ENCODE data around the gene SYNM. TPM values are rescaled to one million over a fixed set of nuclear protein-coding genes. Genes with fewer than 3 reads are reported as not detected.
A peak's percentile ranks its signal among the peaks of the same experiment; 100 is the strongest.
"Not testable (repeated sequence)": the region's sequence is repeated elsewhere in the genome, so short reads cannot be mapped to it uniquely, and the experiment has no call there.

SYNM gene
- 1 to 10 TPM; 2.8 to 3.3 TPM for total RNA-seq

- peaks cover 44% of the 10 kb centered on the region for H3K27me3 Mint-ChIP-seq (ENCODE audit: low read depth)
- peaks cover 18% of the 10 kb centered on the region for H3K4me1 Mint-ChIP-seq (ENCODE audit: low read depth)
- H3K36me3 Mint-ChIP-seq (ENCODE audit: insufficient read depth in 2 of 2) = peaks cover 0 to 1% of the 10 kb centered on the region in 2 donors
Observed at GRCh38 chr15:99104788-99105513, at the start of gene SYNM. Gene SYNM, plus strand, starts transcription at chr15:99105080. Its CDS starts 120 bp downstream, at chr15:99105200.

DNA sequence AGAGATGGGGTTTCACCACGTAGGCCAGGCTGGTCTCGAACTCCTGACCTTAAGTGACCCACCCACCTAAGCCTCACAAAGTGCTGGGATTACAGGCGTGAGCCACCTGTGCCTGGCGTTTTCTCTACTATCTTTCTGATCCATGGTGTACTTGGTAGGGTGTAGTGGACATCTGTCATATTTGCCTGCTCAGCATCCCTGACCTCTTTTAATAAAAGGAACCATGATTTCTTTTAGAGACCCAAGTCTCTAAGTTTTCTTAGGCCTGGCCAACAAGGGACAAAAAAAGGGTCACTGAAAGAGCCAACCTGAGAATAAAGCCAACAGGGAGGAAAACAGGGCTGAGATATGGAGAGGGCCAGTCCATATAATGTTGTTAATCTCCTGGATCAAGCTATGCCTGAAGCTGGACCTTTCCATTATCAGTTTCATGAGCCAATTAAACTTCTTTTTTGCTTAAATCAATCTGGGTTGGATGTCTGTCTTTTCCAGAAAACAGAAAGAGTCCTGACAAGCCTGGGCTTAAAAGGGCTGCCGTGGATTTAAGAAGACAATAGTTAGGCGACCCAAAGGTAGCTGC, 49.2 kb upstream of the SYNM start:
- no peak for ATAC-seq (replicated peaks in 1 of 2)
- DNase-seq = no peak
- Mint-ChIP-seq H3K4me3 (no peak overlapping the region), H3K9me3 (no peaks in the 10 kb centered on the region), H3K36me3 (ENCODE audit: insufficient read depth in 2 of 2) (no peaks in the 10 kb centered on the region), H3K27me3 (ENCODE audit: low read depth) (peaks cover 29% of the 10 kb centered on the region), H3K27ac (no peak overlapping the region), H3K4me1 (ENCODE audit: low read depth) (peaks cover 14% of the 10 kb centered on the region)

More at GRCh38 chr15:99104788-99105513, at the start of gene SYNM:
- Mint-ChIP-seq H3K9me3 (no peaks in the 10 kb centered on the region), H3K27ac (no peak within 1 kb of the TSS), H3K4me3 (peak within 1 kb of the TSS; percentile 83 to 88)
- ATAC-seq (replicated peaks in 1 of 2) = peak; percentile 73 to 75
- DNase-seq = peak; percentile 60 to 74

- H3K4me3 Mint-ChIP-seq = no peak overlapping the region
Observed at GRCh38 chr15:99057020-99057419, 47.9 kb upstream of the SYNM start.

DNA sequence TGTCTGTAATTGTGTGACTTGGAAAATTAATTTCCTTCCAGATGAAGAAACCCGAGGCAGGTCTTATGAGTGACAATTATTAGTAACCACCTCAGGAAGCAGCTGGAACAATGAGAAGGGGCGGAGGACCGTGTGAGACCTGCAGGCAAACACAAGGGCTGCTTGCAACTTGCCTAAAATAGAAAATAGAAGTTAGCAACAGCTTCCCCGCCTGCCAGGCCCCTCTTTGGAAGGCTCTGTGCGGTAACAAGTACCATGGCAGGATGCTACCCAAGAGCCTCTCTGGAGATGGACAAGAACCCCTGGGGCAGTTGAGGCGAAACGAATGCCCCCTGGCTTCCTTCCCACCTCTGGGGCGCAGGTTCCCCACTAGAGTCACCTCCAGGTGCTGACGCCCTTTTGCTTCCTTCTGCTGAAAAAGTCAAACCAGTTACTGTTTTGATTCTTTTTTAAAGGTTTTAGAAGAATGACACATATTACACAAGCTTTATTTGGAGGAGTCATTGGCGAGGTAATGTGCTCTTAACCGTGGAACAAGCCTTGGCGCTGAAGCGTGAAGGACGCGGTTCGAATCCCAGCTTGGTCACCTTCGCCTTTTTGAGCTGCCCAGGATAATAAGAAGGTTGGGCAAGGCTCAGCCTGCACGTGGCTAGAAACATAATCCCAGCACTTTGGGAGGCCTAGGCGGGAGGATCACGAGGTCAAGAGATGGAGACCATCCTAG, 47.0 kb upstream of the SYNM start:
- peaks cover 6% of the 10 kb centered on the region for H3K4me1 Mint-ChIP-seq (ENCODE audit: low read depth)
- ATAC-seq (replicated peaks in 1 of 2) = no peak
- no peak for DNase-seq
- peaks cover 42% of the 10 kb centered on the region for H3K27me3 Mint-ChIP-seq (ENCODE audit: low read depth)
- no peaks in the 10 kb centered on the region for H3K36me3 Mint-ChIP-seq (ENCODE audit: insufficient read depth in 2 of 2)
- H3K4me3 Mint-ChIP-seq = peak overlapping the region; percentile 55 to 77
- H3K9me3 Mint-ChIP-seq = no peaks in the 10 kb centered on the region
- no peak overlapping the region for H3K27ac Mint-ChIP-seq

More at GRCh38 chr15:99057020-99057419, 47.9 kb upstream of the SYNM start:
- H3K9me3 Mint-ChIP-seq = no peaks in the 10 kb centered on the region
- H3K27ac Mint-ChIP-seq = no peak overlapping the region
- peaks cover 41% of the 10 kb centered on the region for H3K27me3 Mint-ChIP-seq (ENCODE audit: low read depth)
- ATAC-seq (replicated peaks in 1 of 2) = no peak
- DNase-seq = no peak
- no peaks in the 10 kb centered on the region for H3K36me3 Mint-ChIP-seq (ENCODE audit: insufficient read depth in 2 of 2)
- peaks cover 11% of the 10 kb centered on the region for H3K4me1 Mint-ChIP-seq (ENCODE audit: low read depth)

- DNase-seq (no peak), ATAC-seq (replicated peaks in 1 of 2) (no peak)
- Mint-ChIP-seq H3K27ac (no peak overlapping the region), H3K9me3 (no peaks in the 10 kb centered on the region), H3K27me3 (ENCODE audit: low read depth) (peaks cover 38% of the 10 kb centered on the region), H3K4me1 (ENCODE audit: low read depth) (peaks cover 6% of the 10 kb centered on the region), H3K4me3 (peak overlapping the region; percentile 72 to 77), H3K36me3 (ENCODE audit: insufficient read depth in 2 of 2) (no peaks in the 10 kb centered on the region)
Observed at GRCh38 chr15:99058421-99058870, 46.4 kb upstream of the SYNM start.

DNA sequence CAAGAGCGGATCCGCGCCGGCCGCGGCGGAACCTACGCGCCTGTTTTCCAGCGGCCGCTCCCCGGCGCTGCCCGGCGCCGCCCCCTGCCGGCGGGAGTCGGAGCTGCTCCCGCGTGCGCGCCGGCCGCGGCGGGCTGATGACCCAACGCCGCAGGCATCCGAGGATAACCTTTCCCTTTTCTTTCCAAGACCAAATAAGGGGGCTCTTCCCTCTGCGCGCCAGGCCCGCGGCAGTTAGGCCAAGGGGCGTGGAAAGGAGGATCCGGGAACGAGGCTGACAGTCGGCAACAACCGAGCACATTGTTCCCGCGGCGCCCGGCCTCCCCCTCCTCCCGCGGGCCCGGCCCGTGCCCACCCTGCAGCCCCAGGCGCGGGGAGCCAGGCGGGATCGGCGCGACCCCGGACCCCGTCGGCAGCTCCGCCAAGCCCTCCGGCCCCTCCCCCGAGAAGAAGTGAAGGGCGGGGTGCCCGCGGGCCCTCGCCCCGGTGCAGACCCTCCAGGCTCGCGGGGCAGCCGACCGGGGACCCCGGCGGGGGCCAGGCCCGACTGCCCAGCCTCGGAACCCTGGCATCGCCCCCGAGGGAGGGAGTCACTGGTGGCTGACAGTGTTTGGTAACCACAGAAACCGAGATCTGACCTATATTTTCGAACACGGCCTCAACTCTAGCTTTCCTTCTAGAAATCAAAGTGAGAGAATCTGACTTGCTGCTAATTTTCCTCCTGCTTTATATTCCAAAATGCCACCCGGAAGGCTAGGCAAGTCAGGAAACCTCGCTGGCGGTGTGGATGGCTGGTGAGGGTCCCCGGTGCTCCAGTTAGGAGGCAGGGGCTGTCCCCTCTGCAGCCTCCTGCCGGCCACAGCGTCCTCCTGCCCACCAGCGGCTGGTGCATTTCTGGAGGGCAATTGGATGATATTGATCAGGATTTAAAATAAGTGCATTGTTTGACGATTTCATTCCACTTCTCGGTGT, 45.6 kb upstream of the SYNM start:
- H3K4me1 Mint-ChIP-seq (ENCODE audit: low read depth) = peaks cover 6% of the 10 kb centered on the region
- no peaks in the 10 kb centered on the region for H3K36me3 Mint-ChIP-seq (ENCODE audit: insufficient read depth in 2 of 2)
- H3K27me3 Mint-ChIP-seq (ENCODE audit: low read depth) = peaks cover 35% of the 10 kb centered on the region
- DNase-seq (peak; percentile 50 to 70), ATAC-seq (replicated peaks in 1 of 2) (peak; percentile 83 to 86)
- H3K4me3 Mint-ChIP-seq = peak overlapping the region; percentile 72 to 75
- no peak overlapping the region for H3K27ac Mint-ChIP-seq
- H3K9me3 Mint-ChIP-seq = no peaks in the 10 kb centered on the region

- not testable (repeated sequence) for H3K27ac Mint-ChIP-seq; H3K36me3 Mint-ChIP-seq (ENCODE audit: insufficient read depth in 2 of 2); H3K9me3 Mint-ChIP-seq; H3K4me1 Mint-ChIP-seq (ENCODE audit: low read depth); DNase-seq; ATAC-seq (replicated peaks in 1 of 2)
- H3K27me3 Mint-ChIP-seq (ENCODE audit: low read depth) = peaks cover 35% of the 10 kb centered on the region
- H3K4me3 Mint-ChIP-seq = peak overlapping the region in 1 of 2 donors; percentile 12
Observed at GRCh38 chr15:99060186-99060585, 44.7 kb upstream of the SYNM start.

GRCh38 chr15:99062226-99062625, 42.7 kb upstream of the SYNM start:
- Mint-ChIP-seq H3K27me3 (ENCODE audit: low read depth) (peaks cover 29% of the 10 kb centered on the region), H3K4me1 (ENCODE audit: low read depth) (peaks cover 6% of the 10 kb centered on the region), H3K4me3 (no peak overlapping the region), H3K9me3 (no peaks in the 10 kb centered on the region), H3K27ac (no peak overlapping the region), H3K36me3 (ENCODE audit: insufficient read depth in 2 of 2) (no peaks in the 10 kb centered on the region)
- DNase-seq = no peak
- no peak for ATAC-seq (replicated peaks in 1 of 2)

DNA sequence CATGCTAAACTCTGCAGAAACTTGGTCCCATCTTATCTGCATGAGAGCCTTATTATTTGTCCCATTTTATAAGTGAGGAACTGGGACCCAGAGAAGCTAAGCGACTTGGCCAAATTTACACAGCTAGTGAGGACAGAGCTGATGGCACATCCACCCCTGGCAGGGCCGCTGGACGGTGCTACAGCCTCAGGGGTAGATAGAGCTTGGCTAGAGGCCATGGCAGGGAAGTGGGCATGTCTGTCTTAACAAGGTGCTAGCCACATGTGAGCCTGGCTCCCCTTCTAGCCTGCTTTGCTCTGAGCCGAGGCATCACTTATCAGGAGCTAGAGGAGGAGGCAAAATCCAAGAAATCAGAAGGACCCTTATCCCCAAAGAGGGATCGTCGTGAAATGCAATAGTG, 36.7 kb upstream of the SYNM start:
- Mint-ChIP-seq H3K9me3 (no peaks in the 10 kb centered on the region), H3K4me3 (no peak overlapping the region), H3K27ac (no peak overlapping the region), H3K36me3 (ENCODE audit: insufficient read depth in 2 of 2) (no peaks in the 10 kb centered on the region), H3K4me1 (ENCODE audit: low read depth) (no peaks in the 10 kb centered on the region), H3K27me3 (ENCODE audit: low read depth) (no peaks in the 10 kb centered on the region)
- no peak for DNase-seq
- no peak for ATAC-seq (replicated peaks in 1 of 2)

DNA sequence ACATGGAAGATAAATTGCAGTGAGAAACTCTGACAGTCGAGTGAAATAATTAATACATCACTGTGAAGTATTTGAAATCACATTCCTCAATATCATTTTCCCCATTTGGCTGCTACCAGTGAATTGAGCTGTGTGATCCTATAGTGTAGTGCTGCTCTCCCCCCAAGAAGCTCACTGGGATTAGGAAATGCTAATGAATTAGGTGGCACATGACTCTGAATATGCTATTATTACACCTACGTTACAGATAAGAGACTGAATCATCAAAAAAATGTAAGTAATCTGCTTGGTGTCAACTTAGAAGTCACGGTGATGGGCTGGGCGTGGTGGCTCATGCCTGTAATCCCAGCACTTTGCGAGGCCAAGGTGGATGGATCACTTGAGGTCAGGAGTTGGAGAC, 34.7 kb upstream of the SYNM start:
- DNase-seq (no peak), ATAC-seq (replicated peaks in 1 of 2) (no peak)
- no peaks in the 10 kb centered on the region for H3K4me1 Mint-ChIP-seq (ENCODE audit: low read depth)
- no peaks in the 10 kb centered on the region for H3K9me3 Mint-ChIP-seq
- H3K27me3 Mint-ChIP-seq (ENCODE audit: low read depth) = no peaks in the 10 kb centered on the region
- H3K27ac Mint-ChIP-seq = no peak overlapping the region
- H3K4me3 Mint-ChIP-seq = no peak overlapping the region
- H3K36me3 Mint-ChIP-seq (ENCODE audit: insufficient read depth in 2 of 2) = no peaks in the 10 kb centered on the region

DNA sequence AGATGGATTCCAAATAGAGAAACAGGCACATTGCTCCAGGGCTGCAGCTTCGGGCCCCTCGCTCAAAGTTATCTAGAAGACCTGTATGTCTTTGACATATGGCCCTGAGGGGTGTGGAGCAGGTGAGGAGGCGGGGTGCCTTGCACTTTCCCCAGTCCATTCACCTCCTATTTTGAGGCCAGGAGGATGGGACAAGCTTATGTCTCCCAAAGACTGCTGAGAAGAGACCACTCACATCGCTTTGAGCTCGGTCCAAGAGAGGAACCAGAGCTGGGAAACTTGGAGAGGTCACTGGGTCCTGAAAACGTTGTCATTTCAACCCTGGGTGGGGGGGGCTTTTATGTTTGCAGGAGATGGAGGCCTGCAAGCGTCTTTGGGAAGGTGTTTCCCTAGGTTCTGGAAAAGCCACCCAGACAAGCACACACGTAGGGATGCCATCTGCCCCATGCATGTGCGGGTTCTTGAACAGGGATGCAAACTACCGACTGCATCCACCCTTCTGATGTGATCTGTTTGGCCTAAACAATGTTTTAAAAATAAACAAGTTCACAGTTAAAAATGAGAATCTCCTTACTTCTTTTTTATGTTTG, 33.7 kb upstream of the SYNM start:
- H3K4me3 Mint-ChIP-seq = no peak overlapping the region
- H3K27ac Mint-ChIP-seq = no peak overlapping the region
- no peak for DNase-seq
- no peaks in the 10 kb centered on the region for H3K27me3 Mint-ChIP-seq (ENCODE audit: low read depth)
- no peaks in the 10 kb centered on the region for H3K4me1 Mint-ChIP-seq (ENCODE audit: low read depth)
- no peaks in the 10 kb centered on the region for H3K36me3 Mint-ChIP-seq (ENCODE audit: insufficient read depth in 2 of 2)
- no peak for ATAC-seq (replicated peaks in 1 of 2)
- H3K9me3 Mint-ChIP-seq = no peaks in the 10 kb centered on the region

- H3K36me3 Mint-ChIP-seq (ENCODE audit: insufficient read depth in 2 of 2) = no peaks in the 10 kb centered on the region
Observed at GRCh38 chr15:99073008-99073717, 31.7 kb upstream of the SYNM start.

More at GRCh38 chr15:99073008-99073717, 31.7 kb upstream of the SYNM start:
- H3K4me3 Mint-ChIP-seq = no peak overlapping the region
- H3K9me3 Mint-ChIP-seq = no peaks in the 10 kb centered on the region
- DNase-seq = no peak
- H3K27ac Mint-ChIP-seq = no peak overlapping the region
- H3K27me3 Mint-ChIP-seq (ENCODE audit: low read depth) = peaks cover under 1% of the 10 kb centered on the region
- ATAC-seq (replicated peaks in 1 of 2) = no peak
- peaks cover 5% of the 10 kb centered on the region for H3K4me1 Mint-ChIP-seq (ENCODE audit: low read depth)
